GM21528 (cell line): ENCODE results near the gene ARID1B.

Experiments used
- ATAC-seq: cut with Tn5 transposase; IDR thresholded peaks from one replicate; pipeline ENCODE4 v1.9.1; 2021; ENCODE audit warnings: mild to moderate bottlenecking, moderate library complexity; ENCODE audit not compliant: unreplicated experiment, low FRiP score

Gene ARID1B

DNA sequence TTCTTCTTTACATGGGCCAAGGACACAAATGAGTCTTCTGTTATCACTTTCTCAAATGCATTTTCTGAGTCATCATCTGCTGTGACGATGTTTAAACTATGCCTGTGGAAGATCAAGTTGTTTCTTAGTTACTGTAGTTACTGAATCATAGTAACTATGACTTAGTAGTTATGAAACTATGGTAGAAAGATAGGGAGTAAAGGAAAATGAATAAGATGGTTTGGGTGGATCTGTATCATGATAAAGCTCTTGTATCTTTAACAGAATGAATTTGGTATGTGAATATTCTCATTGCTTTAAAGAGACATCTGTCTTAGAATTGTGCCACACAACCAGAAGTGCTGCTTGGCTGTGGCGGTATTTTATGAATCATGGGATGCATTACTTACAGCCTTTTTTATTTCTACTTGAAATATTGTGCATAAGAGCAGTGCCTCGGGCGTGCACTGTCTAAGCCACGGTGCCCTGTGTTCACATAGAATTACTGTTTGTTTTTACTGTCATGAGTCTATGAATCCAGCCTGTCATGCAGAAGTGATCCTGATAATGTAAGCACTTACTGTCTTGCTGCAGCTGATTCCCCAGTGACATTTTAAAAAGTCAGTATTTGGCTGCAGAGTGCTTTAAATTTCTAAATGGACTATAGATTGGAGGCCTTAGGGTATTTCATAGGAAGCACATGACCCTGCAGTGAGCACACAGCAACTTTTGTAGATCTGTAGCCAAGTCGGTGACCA, 330.9 kb downstream of the ARID1B start:
- no peak for ATAC-seq

DNA sequence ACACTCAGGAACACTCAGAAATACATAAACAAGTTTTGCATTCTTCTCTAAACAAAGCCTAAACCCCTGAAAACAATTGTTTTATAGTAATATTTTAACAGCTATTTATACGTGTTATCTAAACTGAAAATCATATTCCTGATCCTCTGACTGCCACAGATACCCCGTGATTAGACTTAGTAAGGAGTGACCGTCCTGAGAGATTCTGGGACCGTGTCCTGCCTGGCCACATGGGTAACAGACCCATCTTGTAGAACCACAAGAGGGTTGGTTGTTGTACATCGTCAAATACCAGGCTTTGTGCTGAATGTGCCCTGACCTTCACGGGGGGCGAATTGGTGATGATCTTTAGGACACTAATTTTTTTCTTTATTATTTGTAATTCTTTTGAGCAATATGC, 331.7 kb downstream of the ARID1B start:
- no peak for ATAC-seq

DNA sequence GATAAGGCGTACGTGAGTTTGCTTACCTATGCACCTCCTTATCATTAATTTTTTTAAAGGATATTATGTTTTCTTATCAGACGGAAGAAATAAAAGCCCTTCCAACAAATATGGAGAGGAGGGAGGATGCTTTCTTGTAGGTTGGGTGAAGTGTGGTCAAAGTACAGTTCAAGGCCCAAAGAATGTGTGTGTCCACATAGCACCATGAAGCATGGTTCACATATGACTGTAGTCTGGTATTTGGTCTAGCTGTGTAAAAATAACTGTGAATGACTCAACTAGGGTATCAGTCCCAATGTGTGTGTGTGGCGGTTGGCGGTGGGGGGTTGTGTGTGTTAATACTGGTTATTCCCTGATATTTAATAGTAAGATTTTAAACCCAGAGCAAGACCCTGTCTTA, 333.4 kb downstream of the ARID1B start:
- no peak for ATAC-seq

DNA sequence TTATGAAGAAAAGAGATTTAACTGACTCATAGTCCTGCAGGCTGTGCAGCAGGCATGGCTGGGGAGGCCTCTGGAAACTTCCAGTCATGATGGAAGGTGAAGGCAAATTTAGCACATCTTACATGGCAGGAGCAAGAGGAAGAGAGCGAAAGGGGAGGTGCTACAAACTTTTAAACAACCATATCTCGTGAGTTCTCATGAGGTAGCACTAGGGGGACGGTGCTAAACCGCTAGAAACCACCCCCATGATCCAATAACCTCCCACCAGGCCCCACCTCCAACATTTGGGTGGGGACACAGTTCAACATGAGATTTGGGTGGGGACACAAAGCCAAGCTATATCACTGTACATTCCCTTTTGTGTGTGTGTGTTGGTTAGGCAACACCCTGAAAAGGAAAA, 336.2 kb downstream of the ARID1B start:
- ATAC-seq = no peak

DNA sequence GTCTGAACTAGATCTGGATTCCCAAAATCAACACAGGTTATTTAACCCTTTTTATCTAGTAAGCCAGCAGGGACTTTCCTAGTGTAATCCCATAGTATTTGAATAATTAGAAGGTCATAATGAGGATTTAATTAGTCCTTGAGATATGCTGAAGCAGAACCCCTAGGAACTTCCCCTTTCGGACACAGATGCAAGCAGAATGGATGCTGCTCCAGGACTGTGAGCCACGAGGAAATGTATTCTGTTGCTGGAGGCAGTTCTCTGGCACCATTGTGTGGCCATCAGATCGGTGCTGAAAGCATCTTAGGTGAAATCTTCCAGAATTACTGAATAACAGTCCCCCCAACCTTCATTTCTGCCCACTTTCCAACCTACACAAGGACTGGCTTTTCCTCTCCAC, 339.2 kb downstream of the ARID1B start:
- no peak for ATAC-seq

DNA sequence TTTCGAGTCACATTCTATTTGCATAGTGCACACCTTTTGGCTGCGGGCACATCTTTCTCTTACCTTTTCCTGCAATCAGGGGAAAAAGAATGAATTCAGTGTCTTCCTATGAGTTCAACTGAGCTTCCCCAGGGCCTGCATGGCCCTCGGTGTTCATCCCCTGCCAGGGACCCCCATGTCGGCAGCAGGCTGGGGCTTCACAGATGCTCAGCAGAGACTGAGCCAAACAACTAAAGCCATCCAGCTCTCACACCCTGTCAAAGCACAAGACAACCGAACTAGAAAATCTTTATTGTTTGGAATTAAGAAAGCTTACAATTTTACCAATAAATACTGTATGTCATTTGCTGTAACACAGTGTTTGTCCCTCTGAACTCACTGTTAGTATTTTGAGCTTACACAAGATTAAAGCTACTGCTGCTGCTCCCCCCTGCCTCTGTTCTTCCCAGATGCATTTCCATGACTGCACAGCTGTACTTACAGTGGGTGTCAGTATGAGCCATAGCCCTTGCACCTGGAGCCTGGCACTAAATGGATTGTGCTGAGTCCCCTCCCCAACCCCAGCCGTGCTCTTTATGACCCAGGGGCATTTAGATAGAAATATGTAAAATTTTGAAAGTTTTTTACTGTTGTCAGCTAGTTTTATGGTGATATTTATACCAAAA, 340.4 kb downstream of the ARID1B start:
- ATAC-seq = no peak

DNA sequence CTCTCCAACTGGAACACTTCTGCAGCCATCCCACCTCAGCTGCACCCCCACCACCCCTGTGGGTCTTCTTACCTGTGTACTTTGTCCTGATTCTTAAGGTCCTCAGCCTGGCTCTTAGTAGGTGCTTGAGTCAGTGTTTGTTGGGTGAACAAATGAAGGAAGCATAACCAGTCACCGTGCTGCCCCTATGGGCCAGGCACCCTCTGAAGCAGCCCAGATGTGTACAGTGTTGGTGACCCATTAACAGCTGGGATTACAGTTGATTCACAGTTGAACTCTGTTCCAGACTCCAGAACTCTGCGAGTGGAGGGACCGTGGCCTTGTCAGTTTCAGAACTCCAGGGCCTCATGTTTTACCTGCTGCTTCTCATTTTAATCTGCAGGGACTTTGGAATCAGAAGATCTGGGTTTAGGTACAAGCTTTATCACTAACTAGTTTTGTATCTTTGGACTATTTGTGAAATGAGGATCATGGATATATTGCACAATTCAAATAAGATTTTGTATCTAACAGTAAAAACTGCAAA, 342.4 kb downstream of the ARID1B start:
- ATAC-seq = no peak

DNA sequence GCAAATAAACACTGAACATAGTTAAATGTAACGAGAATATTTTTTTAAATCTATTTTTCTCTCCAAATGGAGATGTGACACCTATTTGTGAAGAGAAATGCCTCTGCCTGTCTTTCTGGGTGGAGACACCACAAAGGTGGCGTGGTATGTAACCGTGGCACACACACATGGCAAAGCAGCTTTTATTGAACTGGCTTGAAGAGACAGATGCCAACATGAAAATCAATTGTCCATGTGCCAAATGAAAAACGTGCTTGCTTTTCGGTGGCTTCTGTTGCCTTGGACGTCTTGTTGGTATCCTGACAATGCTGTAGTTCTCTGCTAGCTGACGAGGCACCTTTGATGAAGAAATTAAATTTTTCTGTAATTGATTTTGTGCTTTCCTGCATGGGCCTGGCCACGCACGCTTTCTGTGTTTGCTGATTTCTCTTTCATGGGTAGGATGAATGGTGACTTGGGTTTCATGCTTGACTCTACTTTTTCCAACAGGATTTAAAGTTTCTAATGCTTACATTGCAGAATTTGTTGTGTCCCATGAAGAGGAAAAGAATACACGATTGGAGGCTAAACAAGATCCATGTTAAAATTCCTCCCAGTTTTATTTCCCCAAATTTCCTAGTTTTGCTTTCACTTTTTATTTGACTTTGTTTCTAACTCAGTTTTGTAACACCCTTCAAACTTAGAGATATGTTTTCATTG, 343.5 kb downstream of the ARID1B start:
- ATAC-seq = no peak

DNA sequence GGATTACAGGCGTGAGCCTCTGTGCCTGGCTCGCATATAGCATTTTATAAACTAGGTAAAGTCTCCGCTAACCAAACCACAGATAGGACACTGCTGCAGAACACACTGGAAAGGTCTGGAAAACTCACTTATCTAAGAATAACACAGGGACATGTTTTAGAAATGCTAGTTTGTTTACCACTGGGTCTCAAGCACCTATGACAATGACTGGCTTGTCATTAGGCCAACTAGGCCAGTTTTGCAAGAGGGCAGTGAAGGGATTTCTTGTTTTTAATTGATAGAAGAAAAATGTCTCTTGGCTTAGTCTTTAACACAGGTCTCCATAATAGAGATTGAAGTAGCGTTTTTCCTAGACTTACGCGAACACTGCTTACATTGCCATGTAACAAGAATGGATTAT, 344.7 kb downstream of the ARID1B start:
- no peak for ATAC-seq

DNA sequence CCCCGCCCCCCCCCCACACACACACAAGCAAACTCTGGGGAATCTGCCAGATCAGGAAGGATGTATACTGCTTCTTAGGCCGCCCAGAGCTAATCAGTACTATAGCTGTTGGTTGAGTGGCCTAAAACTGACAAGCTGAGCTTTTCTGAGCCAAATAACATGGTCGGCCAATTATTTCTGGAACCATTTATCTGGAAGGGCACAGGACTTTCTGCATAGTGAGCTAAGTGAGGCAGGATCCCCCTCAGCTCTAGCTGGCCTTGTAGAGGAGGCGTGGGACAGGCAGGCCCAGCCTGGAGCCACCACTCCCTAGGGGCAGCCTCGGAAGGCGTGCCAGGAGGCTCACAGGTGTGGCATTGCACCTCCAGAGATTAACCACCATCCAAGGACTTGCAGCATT, 346.1 kb downstream of the ARID1B start:
- no peak for ATAC-seq

DNA sequence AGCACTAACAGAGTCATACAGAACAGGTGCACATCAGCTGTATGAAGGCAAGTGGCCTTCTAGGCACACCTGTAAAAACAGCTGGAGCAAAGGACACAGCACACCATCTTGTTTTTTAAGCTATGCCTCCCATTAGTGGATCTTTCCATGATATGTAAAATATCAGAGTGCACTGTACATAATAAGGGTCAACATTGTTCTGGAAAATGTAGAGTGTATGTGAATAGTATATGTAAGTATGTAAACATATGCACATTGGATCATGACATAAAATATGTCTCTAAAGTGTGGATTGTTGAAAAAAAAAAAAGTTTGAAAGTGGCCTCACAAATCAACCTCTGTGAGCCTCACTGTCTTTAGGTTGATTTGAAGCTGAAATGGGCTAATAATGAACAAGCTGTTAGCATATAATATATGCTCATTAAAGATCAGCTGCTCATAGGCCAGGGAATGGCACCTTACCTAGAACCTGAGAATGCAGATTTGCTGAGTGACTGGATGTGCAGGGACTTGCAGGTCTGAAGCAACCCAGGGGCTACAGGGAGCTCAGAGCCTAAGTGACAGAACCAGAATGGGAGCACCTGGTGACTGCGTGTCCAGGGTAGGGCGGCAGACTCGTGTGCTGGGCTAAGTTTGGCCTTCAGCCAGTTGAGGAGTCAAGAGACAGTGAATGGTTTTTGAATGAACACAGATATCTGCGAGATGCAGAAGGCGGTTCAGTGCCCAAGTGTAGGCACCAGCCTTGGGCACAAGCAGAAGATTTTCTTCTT, 347.5 kb downstream of the ARID1B start:
- ATAC-seq = no peak

DNA sequence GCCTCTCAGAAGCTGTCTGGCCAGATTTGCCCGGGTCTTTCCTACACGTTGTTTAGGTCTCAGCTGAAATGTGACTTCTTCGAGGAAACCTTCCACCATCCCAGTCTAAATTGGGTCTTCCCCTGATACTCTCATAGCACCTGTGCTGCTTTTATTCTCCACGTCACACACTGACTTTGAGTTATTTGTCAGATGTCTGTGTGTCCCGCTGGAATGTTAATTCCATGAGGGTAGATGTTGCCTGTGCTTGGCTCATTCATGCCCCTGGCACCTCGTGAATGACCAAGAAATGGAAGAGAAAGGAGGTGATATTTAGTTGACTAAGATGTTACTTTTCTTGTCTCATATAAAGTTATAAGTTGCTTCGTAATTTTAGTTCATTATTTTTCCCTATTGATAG, 348.4 kb downstream of the ARID1B start:
- ATAC-seq = no peak

DNA sequence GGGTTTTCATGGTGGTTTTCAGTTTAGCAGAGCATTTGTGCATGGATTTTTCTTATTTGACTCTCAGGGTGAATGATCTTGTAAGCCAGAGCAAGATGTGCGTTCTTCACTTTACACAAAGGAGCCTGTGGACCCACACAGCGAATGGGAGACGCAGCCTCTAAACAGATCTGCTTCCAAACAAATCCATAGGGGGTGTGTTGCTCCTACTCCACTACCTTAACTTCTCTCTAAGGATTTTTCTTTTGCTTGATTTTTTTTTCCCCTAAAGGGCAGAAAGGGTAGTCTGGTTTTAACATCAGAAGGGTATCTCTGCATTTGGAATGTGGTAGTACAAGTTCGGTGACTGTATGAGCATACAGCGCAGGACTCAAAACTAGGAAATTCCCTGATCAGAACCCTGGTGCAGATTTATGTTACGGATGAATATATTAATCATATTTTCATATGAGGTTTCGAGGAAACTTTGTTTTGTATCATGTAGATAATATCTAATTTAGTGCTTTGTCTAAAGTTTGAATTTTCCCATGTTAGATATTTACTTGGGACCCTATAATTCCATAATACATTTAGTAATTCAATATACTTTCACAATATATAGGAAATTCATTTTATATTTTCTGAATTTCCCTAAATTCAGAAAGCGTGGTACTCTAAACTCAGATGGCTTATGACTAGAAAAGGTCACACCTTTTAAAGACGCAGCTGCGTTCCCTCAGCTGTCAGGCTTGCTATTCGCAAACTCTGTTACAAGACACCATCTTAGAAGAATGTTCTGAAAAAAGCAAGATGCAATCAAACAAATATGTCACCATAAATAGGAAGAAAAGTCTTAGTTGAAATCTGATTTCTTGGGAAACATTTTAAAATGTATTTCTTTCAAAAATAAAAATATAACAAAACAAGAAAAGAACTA, 349.3 kb downstream of the ARID1B start:
- no peak for ATAC-seq

DNA sequence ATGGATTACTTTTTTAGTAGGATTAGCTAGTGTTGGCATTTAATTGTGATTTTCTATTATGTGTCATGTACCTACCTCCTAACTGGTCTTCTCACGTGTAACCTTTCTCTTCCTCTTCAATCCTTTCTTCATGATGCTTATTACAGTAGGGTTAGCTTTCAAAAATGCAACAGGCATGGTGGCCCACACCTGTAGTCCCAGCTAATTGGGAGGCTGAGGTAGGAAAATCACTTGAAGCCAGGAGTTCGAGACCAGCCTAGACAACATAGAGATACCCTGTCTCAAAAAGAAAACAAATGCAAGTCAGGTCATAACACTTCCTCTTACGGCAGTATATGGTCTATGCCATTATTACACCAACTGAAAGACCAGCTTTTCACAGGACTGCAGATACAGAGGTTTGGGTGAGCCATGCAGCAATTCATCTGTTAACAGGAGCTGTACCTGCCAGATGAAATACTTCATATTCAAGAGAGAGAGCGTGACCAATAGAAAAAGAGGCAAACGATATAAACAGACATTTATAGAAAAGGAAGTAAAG, 351.1 kb downstream of the ARID1B start:
- no peak for ATAC-seq

DNA sequence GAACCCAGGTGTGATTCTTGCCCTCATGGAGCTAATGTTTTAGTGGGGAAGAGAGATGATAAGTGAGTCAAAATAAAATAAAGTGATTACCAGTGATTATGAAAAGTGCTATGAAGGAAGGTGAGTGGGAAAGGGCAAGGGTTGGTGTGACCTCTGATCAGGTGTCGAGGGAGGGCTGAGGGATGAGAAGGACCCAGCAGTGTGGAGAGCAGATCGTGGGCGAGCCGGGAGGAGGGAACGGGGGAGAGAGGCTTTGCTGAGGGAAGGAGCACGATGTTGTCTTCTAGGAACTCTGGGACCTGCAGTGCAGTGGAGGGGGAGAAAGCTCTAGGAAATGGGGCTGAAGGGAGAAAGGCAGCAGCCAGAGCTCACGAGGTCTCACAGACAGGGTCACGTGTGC, 354.1 kb downstream of the ARID1B start:
- ATAC-seq = no peak

DNA sequence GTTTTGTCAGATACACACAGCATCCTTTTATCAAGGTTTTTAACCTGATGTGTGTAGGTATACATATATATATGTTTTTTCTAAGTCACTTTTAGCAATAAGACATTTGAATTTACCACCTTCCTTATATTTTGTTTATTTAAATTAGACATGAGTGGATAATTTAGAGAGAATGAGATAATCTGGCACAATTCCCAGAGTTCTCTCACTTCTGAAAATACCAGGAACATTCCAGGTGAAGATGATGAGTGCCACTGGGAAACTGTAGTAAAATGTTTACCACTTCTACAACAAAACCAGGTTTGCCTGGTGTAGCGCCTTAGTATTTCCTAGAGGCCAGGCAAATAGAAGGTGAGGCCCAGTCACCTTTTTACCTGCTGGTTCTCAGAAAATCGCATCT, 356.7 kb downstream of the ARID1B start:
- ATAC-seq = no peak

DNA sequence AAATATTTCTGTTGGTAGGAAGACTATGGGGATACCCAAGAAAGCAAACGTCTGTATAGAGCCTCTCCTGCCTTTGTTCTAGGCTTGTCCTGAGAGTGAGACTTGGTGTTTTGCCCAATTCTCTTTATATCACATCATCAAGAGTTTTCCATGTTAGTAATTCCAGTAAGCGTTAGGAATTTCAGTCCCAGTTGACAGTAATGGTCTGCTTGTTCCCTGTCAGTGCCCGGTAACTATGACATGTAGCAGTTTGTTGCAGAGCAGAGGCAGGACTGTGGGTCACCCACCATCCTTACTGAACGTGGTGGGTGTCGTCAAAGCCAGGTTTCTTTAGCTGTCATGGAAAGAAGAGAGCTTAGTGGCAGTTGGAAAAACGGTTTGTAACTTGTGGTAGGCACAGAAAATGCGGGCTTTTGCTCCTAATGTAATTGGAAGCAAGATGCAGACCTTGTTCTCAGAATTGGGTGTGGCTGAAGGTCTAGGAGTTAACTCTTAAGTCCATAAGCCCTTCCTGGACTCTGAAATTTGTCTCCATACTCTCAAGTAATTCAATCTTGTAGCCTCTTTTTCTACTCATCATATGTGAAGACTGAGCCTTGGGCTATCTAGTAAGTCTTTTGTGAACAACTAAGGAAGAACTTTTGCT, 357.3 kb downstream of the ARID1B start:
- no peak for ATAC-seq

DNA sequence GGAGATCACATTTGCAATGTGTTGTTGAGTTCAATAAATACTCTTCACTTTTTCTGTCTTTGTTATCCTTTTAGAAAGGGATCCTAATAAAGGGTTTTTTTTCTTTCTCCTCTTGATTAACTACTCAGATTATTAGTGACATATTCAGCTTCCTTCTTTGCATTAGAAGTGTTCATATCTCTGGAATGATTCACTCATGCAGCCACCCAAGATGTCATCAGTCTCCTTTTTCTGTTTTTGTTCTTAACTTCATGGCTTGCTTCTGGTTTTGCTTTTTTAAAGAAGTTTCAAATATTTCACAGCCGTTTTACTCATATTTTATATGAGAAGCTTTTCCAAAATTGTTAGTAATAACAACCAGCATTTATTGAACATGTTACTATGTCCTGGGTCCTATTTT, 358.5 kb downstream of the ARID1B start:
- no peak for ATAC-seq

DNA sequence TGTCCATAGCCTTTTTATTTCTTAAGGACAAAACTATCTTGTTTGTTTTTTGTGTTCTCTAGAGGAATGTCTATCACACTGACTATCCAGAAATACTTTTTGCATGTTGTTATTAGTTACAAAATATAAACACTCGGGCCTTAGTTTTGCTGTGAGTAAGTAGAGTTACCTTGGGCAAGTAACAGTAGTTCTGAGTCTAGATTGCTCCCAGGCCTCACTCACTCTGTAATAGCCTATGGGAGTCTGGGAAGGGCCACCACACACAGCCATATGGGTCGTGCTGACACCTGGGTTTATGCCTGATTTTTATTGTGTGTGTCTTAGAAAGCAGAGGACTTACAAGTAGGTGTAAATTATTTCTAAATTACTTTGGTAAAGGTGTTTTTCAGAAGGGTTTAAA, 360.3 kb downstream of the ARID1B start:
- no peak for ATAC-seq
